ENCODE results near the gene MSS51. TPM values are rescaled to one million over a fixed set of nuclear protein-coding genes. Genes with fewer than 3 reads are reported as not detected.

MSS51 gene
- polyA plus RNA-seq, 1 donor from 2014 or later, result 8.3 TPM

DNA sequence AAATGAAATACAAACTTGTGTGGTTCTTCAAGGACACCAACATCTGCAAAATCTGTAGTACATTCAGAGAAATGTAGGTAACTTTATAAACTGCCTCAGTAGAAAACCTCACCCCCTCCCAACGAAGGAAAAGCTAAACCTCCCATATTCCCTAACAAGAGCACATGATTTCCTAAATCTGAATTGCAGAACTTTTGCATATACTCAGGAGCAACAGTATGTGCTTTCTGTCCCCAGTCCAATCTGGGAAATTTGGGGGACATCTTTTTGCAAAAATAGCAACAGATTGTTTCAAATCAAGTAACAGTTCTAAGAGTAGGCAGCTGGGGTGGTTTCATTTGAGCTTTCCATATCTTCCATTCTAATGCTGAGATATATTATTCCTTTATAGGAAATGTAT, 15.8 kb upstream of the MSS51 start:
- Histone ChIP-seq H3K4me3 (ENCODE audit: low read length) (no peak overlapping the region), H3K79me2 (replicated peaks; ENCODE audit: insufficient read depth, low read length) (no peaks in the 10 kb centered on the region), H4K20me1 (ENCODE audit: insufficient read depth) (no peaks in the 10 kb centered on the region), H2AFZ (ENCODE audit: low read depth, low read length) (no peak overlapping the region), H3K4me2 (ENCODE audit: low read length) (no peak overlapping the region), H3K36me3 (ENCODE audit: insufficient read depth, low read length) (peaks cover 5% of the 10 kb centered on the region), H3K9me2 (ENCODE audit: insufficient read depth, low read length) (no peaks in the 10 kb centered on the region), H3K27me3 (ENCODE audit: insufficient read depth, low read depth, low read length) (no peaks in the 10 kb centered on the region), H3K27ac (ENCODE audit: low read length) (no peak overlapping the region), H3K9ac (ENCODE audit: low read length) (no peak overlapping the region), H3F3A (ENCODE audit: insufficient read depth, low read length, poor library complexity, severe bottlenecking) (no peaks in the 10 kb centered on the region), H3K9me3 (ENCODE audit: low read length) (no peaks in the 10 kb centered on the region)
- no peak for TF ChIP-seq TAF1 (IDR thresholded peaks at IDR 0.05; ENCODE audit: low read depth)
- TF ChIP-seq EZH2 (IDR thresholded peaks at IDR 0.05; ENCODE audit: borderline replicate concordance, insufficient read depth, low read length, poor library complexity, severe bottlenecking), result no peak
- TF ChIP-seq, protein P1, sequence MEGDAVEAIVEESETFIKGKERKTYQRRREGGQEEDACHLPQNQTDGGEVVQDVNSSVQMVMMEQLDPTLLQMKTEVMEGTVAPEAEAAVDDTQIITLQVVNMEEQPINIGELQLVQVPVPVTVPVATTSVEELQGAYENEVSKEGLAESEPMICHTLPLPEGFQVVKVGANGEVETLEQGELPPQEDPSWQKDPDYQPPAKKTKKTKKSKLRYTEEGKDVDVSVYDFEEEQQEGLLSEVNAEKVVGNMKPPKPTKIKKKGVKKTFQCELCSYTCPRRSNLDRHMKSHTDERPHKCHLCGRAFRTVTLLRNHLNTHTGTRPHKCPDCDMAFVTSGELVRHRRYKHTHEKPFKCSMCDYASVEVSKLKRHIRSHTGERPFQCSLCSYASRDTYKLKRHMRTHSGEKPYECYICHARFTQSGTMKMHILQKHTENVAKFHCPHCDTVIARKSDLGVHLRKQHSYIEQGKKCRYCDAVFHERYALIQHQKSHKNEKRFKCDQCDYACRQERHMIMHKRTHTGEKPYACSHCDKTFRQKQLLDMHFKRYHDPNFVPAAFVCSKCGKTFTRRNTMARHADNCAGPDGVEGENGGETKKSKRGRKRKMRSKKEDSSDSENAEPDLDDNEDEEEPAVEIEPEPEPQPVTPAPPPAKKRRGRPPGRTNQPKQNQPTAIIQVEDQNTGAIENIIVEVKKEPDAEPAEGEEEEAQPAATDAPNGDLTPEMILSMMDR (IDR thresholded peaks at IDR 0.05; ENCODE audit: poor library complexity, severe bottlenecking), result no peak
- no peak for TF ChIP-seq RAD21 (conservative IDR thresholded peaks at IDR 0.05)
- no peak for TF ChIP-seq SMC3 (conservative IDR thresholded peaks at IDR 0.05; ENCODE audit: poor library complexity)
- no peak for TF ChIP-seq MXI1 (conservative IDR thresholded peaks at IDR 0.05; ENCODE audit: poor library complexity, severe bottlenecking)
- TF ChIP-seq EP300 (conservative IDR thresholded peaks at IDR 0.05; ENCODE audit: poor library complexity, severe bottlenecking), result no peak
- no peak for TF ChIP-seq POLR2AphosphoS5 (IDR thresholded peaks at IDR 0.05)
- TF ChIP-seq, protein P2, sequence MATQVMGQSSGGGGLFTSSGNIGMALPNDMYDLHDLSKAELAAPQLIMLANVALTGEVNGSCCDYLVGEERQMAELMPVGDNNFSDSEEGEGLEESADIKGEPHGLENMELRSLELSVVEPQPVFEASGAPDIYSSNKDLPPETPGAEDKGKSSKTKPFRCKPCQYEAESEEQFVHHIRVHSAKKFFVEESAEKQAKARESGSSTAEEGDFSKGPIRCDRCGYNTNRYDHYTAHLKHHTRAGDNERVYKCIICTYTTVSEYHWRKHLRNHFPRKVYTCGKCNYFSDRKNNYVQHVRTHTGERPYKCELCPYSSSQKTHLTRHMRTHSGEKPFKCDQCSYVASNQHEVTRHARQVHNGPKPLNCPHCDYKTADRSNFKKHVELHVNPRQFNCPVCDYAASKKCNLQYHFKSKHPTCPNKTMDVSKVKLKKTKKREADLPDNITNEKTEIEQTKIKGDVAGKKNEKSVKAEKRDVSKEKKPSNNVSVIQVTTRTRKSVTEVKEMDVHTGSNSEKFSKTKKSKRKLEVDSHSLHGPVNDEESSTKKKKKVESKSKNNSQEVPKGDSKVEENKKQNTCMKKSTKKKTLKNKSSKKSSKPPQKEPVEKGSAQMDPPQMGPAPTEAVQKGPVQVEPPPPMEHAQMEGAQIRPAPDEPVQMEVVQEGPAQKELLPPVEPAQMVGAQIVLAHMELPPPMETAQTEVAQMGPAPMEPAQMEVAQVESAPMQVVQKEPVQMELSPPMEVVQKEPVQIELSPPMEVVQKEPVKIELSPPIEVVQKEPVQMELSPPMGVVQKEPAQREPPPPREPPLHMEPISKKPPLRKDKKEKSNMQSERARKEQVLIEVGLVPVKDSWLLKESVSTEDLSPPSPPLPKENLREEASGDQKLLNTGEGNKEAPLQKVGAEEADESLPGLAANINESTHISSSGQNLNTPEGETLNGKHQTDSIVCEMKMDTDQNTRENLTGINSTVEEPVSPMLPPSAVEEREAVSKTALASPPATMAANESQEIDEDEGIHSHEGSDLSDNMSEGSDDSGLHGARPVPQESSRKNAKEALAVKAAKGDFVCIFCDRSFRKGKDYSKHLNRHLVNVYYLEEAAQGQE (IDR thresholded peaks at IDR 0.05; ENCODE audit: borderline replicate concordance), result no peak

DNA sequence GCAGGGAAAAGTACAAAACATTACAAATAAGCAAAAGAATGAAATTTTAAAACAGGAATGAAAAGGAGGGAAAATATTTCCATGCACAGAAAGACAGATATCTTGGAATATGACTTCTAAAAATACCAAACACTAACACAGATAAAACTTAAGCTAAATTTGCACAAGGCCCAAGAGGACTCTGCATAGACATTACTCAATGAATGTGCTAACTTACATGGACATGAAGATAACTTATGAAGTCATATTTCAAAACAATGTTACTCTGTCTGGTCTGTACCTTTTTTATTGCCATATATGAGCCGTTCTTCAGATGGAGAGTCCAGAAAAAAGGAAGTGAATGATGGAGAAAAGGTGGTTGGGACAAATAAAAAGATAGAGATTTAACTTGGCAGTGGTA, 15.0 kb upstream of the MSS51 start:
- H3K27ac ChIP-seq (ENCODE audit: low read length), result no peak overlapping the region
- TF ChIP-seq SMC3 (conservative IDR thresholded peaks at IDR 0.05; ENCODE audit: poor library complexity) (no peak), RAD21 (conservative IDR thresholded peaks at IDR 0.05) (no peak), MXI1 (conservative IDR thresholded peaks at IDR 0.05; ENCODE audit: poor library complexity, severe bottlenecking) (no peak), EP300 (conservative IDR thresholded peaks at IDR 0.05; ENCODE audit: poor library complexity, severe bottlenecking) (no peak), EZH2 (IDR thresholded peaks at IDR 0.05; ENCODE audit: borderline replicate concordance, insufficient read depth, low read length, poor library complexity, severe bottlenecking) (no peak), POLR2AphosphoS5 (IDR thresholded peaks at IDR 0.05) (no peak), TAF1 (IDR thresholded peaks at IDR 0.05; ENCODE audit: low read depth) (no peak)
- TF ChIP-seq, protein P2 (IDR thresholded peaks at IDR 0.05; ENCODE audit: borderline replicate concordance), result no peak
- TF ChIP-seq, protein P1 (IDR thresholded peaks at IDR 0.05; ENCODE audit: poor library complexity, severe bottlenecking), result no peak
- no peaks in the 10 kb centered on the region for H3F3A ChIP-seq (ENCODE audit: insufficient read depth, low read length, poor library complexity, severe bottlenecking)
- H3K36me3 ChIP-seq (ENCODE audit: insufficient read depth, low read length), result peaks cover 4% of the 10 kb centered on the region
- H3K9me3 ChIP-seq (ENCODE audit: low read length), result no peaks in the 10 kb centered on the region
- no peaks in the 10 kb centered on the region for H3K79me2 ChIP-seq (replicated peaks; ENCODE audit: insufficient read depth, low read length)
- H3K9me2 ChIP-seq (ENCODE audit: insufficient read depth, low read length), result no peaks in the 10 kb centered on the region
- no peaks in the 10 kb centered on the region for H3K27me3 ChIP-seq (ENCODE audit: insufficient read depth, low read depth, low read length)
- H3K4me3 ChIP-seq (ENCODE audit: low read length), result no peak overlapping the region
- H3K4me2 ChIP-seq (ENCODE audit: low read length), result no peak overlapping the region
- no peak overlapping the region for H2AFZ ChIP-seq (ENCODE audit: low read depth, low read length)
- no peak overlapping the region for H3K9ac ChIP-seq (ENCODE audit: low read length)
- no peaks in the 10 kb centered on the region for H4K20me1 ChIP-seq (ENCODE audit: insufficient read depth)
